Measurements from ENCODE around the gene CSNK1D.

DNA sequence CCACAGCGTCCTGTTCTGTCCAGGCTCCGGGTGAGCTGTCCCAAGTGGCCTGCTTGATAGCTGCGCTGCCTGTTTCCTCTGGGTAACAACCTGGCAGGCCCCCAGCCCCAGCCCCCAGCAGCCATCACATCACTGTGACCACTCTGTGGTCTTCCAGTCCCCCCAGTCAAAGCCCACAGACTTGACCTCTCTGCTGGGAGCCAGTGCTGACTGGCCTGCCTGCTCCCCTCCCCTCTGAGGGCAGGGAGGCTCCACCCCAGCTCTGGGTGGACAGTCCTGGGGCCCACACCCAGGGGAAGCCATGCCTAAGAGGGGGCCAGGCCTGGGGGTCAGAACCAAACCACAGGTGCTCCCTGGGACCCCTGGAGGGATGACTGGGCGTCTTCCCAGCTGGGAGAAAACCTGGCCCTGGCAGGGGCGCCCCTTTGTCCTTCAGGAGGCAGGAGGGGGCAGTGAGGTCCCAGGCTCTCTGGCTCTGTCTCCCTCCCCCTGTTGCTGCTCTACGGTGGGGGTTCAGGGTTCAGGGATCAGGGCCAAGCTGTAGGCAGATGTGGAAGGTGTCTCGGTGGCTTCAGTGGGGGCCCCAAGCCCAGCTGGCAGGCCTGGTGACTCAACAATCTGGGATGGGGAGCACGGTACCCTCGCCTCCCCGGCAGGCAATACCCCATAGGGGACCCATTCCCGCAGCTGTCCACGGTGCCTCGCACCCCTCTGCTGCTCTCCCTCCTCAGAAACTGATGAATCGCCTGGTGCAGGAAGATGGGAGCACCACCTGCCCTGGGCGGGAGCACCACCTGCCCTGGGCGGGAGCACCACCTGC, 46.5 kb downstream of the CSNK1D start:
- TF ChIP-seq CTCF (IDR thresholded peaks at IDR 0.05) (no peak), POLR2A (IDR thresholded peaks at IDR 0.05) (no peak)

All from testis (tissue), 2 donors.